ENCODE data around the gene FHL2.

DNA sequence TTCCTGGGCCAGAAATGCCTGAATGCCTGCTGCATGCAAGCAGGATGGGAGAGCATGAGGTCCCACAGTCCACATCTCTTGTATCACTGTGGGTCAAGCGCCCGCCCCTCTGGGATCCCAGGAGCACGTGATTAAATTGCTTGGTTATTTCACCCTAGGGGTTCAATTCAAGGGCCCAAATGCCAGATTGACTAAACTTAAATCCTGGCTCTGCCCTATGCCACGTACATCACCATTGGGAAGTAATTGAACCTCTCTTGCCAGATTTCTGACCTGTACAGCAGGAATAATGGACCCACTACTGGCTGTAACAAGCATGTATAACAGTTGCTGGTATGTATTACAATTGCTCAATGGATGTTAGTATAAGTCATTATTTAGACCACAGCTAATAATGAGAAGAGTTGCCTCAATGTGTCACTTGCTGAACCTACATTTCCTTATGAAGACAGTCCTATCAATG is 19.9 kb downstream of the FHL2 start:
- TF ChIP-seq, protein P1, sequence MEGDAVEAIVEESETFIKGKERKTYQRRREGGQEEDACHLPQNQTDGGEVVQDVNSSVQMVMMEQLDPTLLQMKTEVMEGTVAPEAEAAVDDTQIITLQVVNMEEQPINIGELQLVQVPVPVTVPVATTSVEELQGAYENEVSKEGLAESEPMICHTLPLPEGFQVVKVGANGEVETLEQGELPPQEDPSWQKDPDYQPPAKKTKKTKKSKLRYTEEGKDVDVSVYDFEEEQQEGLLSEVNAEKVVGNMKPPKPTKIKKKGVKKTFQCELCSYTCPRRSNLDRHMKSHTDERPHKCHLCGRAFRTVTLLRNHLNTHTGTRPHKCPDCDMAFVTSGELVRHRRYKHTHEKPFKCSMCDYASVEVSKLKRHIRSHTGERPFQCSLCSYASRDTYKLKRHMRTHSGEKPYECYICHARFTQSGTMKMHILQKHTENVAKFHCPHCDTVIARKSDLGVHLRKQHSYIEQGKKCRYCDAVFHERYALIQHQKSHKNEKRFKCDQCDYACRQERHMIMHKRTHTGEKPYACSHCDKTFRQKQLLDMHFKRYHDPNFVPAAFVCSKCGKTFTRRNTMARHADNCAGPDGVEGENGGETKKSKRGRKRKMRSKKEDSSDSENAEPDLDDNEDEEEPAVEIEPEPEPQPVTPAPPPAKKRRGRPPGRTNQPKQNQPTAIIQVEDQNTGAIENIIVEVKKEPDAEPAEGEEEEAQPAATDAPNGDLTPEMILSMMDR (IDR thresholded peaks at IDR 0.05; ENCODE audit: low read depth, low read length, poor library complexity, severe bottlenecking) = no peak
- no peak for TF ChIP-seq EZH2phosphoT487 (IDR thresholded peaks at IDR 0.05; ENCODE audit: borderline replicate concordance, low read length)

Data from DOHH2 (cell line).